Measurements from ENCODE around the gene SLC6A18. TPM values are rescaled to one million over a fixed set of nuclear protein-coding genes. Genes with fewer than 3 reads are reported as not detected.

Gene SLC6A18
- total and polyA plus RNA-seq, 9 of the 15 experiments (the other 6 are each of a cell fraction or from before 2014, with no cell fraction given), result not detected

- no peak for TF ChIP-seq SIX5 (IDR thresholded peaks at IDR 0.05; ENCODE audit: borderline replicate concordance in 1 of 2, insufficient read depth in 1 of 2, low read depth in 1 of 2, low read length in 2 of 2)
- no peak for TF ChIP-seq NCOA6 (IDR thresholded peaks at IDR 0.05)
- TF ChIP-seq HDAC2 (IDR thresholded peaks at IDR 0.05), result no peak
- no peak for TF ChIP-seq ZNF445 (CRISPR knock-in tag; IDR thresholded peaks at IDR 0.05; ENCODE audit: low read depth)
- TF ChIP-seq KDM1A (IDR thresholded peaks at IDR 0.05), result no peak
These were observed 5.4 kb upstream of the SLC6A18 start (continued) for GRCh38 chr5:1219768-1220100.

DNA sequence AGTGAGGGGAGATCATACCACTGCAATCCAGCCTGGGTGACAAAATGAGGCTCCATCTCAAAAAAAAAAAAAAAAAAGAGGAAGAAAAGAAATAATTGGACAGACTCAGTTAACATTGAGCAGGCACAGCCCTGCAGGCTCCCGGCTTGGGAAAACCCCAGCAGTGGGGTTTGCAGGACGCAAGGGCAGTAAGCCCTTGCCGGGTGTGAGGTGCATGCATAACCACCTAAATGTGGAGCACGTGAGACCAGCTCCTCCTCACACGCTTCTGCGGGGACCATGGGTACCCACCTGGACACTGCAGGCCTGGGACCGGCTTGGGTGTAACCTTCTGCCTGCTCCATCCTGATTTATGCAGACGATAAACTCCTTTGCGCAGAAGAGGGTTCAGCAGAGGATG, 4.8 kb upstream of the SLC6A18 start:
- H3K4me1 ChIP-seq (replicated peaks in 1 of 2; ENCODE audit: control insufficient read depth in 2 of 2, insufficient read depth in 2 of 2, low read length in 2 of 2), result peaks cover 0 to 32% of the 10 kb centered on the region in 2 experiments; a peak in 1 of 5 replicates
- H3K9me3 ChIP-seq (replicated peaks; ENCODE audit: control insufficient read depth, insufficient read depth, low read depth, low read length), result no peaks in the 10 kb centered on the region; the same call in 1 of the 2 replicates
- H3K27me3 ChIP-seq (ENCODE audit: control insufficient read depth in 2 of 2, insufficient read depth in 2 of 2, low read length in 2 of 2), result peaks cover 36 to 80% of the 10 kb centered on the region in 2 experiments; a peak in 4 of 5 replicates
- no peak overlapping the region for H3K4me3 ChIP-seq
- ChIA-PET CTCF (ENCODE audit: low intra/inter-chr PET ratio) (no interaction called here), POLR2A (no interaction called here)
- intact Hi-C loops (cut with micrococcal nuclease) (no loop called here), in situ Hi-C loops (cut with MboI) (no loop called here)
- FAIRE-seq (no peak), ATAC-seq (no peak), DNase-seq (ENCODE audit: extremely low read depth in 1 of 4, low spot score in 3 of 4) (no peak)
- no peak overlapping the region for H3K27ac ChIP-seq (ENCODE audit: extremely low read depth, low read depth, low read length)
- 24% methylated on average over 9 of the region's 9 CpGs for WGBS (ENCODE audit: insufficient coverage, low coverage, missing lambda C conversion rate)
- H3K4me2 ChIP-seq (ENCODE audit: insufficient read depth, low read length), result no peak overlapping the region
- H3K36me3 ChIP-seq (ENCODE audit: control insufficient read depth, insufficient read depth, low read length), result no peaks in the 10 kb centered on the region
- no TSS peak for BruUV-seq (replicated peaks)
- H3K79me2 ChIP-seq (ENCODE audit: control insufficient read depth, insufficient read depth, low read length), result no peaks in the 10 kb centered on the region
- H3K9ac ChIP-seq (ENCODE audit: insufficient read depth in 1 of 2, low read depth in 2 of 2, low read length in 2 of 2), result no peak overlapping the region
- no peaks in the 10 kb centered on the region for H3K9me1 ChIP-seq (ENCODE audit: control insufficient read depth, insufficient read depth, low read length)
- H2AFZ ChIP-seq (ENCODE audit: low read depth, low read length), result no peak overlapping the region
- peaks cover under 1% of the 10 kb centered on the region for H4K20me1 ChIP-seq (replicated peaks; ENCODE audit: control insufficient read depth, insufficient read depth, low read length)
- TF ChIP-seq GMEB1 (CRISPR knock-in tag; IDR thresholded peaks at IDR 0.05) (no peak), ELF1 (tag; IDR thresholded peaks at IDR 0.05) (no peak), ZNF239 (CRISPR knock-in tag; IDR thresholded peaks at IDR 0.05) (no peak), ZNF57 (CRISPR knock-in tag; IDR thresholded peaks at IDR 0.05) (no peak), ARID2 (IDR thresholded peaks at IDR 0.05) (no peak), ADNP (tag; IDR thresholded peaks at IDR 0.05) (no peak), XRCC5 (IDR thresholded peaks at IDR 0.05; ENCODE audit: low read depth, low read length) (no peak), ZNF408 (CRISPR knock-in tag; IDR thresholded peaks at IDR 0.05; ENCODE audit: low read depth) (no peak), TGIF2 (CRISPR knock-in tag; IDR thresholded peaks at IDR 0.05) (no peak), JUN (IDR thresholded peaks at IDR 0.05; ENCODE audit: borderline replicate concordance, low read depth, low read length) (no peak), JUN (CRISPR knock-in tag; IDR thresholded peaks at IDR 0.05; ENCODE audit: borderline replicate concordance) (no peak), KLF16 (IDR thresholded peaks at IDR 0.05) (no peak), HINFP (tag; conservative IDR thresholded peaks at IDR 0.05; ENCODE audit: low read depth) (no peak), PTBP1 (IDR thresholded peaks at IDR 0.05; ENCODE audit: low read depth, low read length) (no peak), SMAD4 (CRISPR knock-in tag; conservative IDR thresholded peaks at IDR 0.05) (no peak), IRF1 (CRISPR knock-in tag; IDR thresholded peaks at IDR 0.05; ENCODE audit: borderline replicate concordance) (no peak)

Measured in K562 (cell line).